Activated T-helper 17 cell treated with anti-CD3 and anti-CD28 coated beads, Interleukin-2, amount 50 U/mL, for 72 hours (primary cell): ENCODE results near the gene MYO1D. TPM values are rescaled to one million over a fixed set of nuclear protein-coding genes. Genes with fewer than 3 reads are reported as not detected.

Experiments used
- ATAC-seq: fragments of 150-1000 bp; cut with Tn5 transposase; replicated peaks from 2 replicates; pipeline ENCODE4 v1.10.0; 2021; ENCODE audit warnings: mild to moderate bottlenecking, moderate library complexity
- H3K27ac Mint-ChIP-seq: one replicate; pipeline ENCODE4 v1.8.0; 2022; ENCODE audit warnings: mixed read lengths
- H3K27me3 Mint-ChIP-seq: one replicate; pipeline ENCODE4 v1.8.0; 2022; ENCODE audit warnings: mixed read lengths
- H3K36me3 Mint-ChIP-seq: one replicate; pipeline ENCODE4 v1.8.0; 2022; ENCODE audit warnings: low read depth, mild to moderate bottlenecking, mixed read lengths
- H3K4me1 Mint-ChIP-seq: one replicate; pipeline ENCODE4 v1.8.0; 2022; ENCODE audit warnings: mixed read lengths
- H3K4me3 Mint-ChIP-seq: one replicate; pipeline ENCODE4 v1.8.0; 2022; ENCODE audit warnings: mild to moderate bottlenecking, mixed read lengths
- H3K9me3 Mint-ChIP-seq: one replicate; pipeline ENCODE4 v1.8.0; 2022; ENCODE audit warnings: mixed read lengths
- total RNA-seq, 2 donors: library from RNA; stranded (reverse); gene quantifications; one replicate each; pipeline ENCODE4 v1.2.3, GENCODE V29; 2022

The MYO1D gene
- total RNA-seq, 2 donors from 2014 or later: 9.1 to 32.0 TPM

GRCh38 chr17:32479074-32479617, 397.8 kb downstream of the MYO1D start:
- Mint-ChIP-seq H3K9me3 (no peaks in the 10 kb centered on the region), H3K27ac (peak overlapping the region; percentile 9), H3K4me3 (no peak overlapping the region), H3K27me3 (no peaks in the 10 kb centered on the region), H3K36me3 (peaks cover 91% of the 10 kb centered on the region), H3K4me1 (peaks cover 5% of the 10 kb centered on the region)
- ATAC-seq: no peak

- Mint-ChIP-seq H3K27me3 (no peaks in the 10 kb centered on the region), H3K36me3 (peaks cover 97% of the 10 kb centered on the region), H3K9me3 (no peaks in the 10 kb centered on the region), H3K4me1 (peaks cover 5% of the 10 kb centered on the region), H3K27ac (peak overlapping the region; percentile 4), H3K4me3 (no peak overlapping the region)
- no peak for ATAC-seq
Observed at GRCh38 chr17:32477220-32477619, 399.7 kb downstream of the MYO1D start.

- H3K27me3 Mint-ChIP-seq: no peaks in the 10 kb centered on the region
- no peaks in the 10 kb centered on the region for H3K9me3 Mint-ChIP-seq
- ATAC-seq: no peak
- H3K36me3 Mint-ChIP-seq: peaks cover 97% of the 10 kb centered on the region
- H3K4me3 Mint-ChIP-seq: no peak overlapping the region
- no peak overlapping the region for H3K27ac Mint-ChIP-seq
- no peaks in the 10 kb centered on the region for H3K4me1 Mint-ChIP-seq
Observed at GRCh38 chr17:32475258-32475657, 401.7 kb downstream of the MYO1D start.

- Mint-ChIP-seq H3K4me3 (no peak overlapping the region), H3K36me3 (peaks cover 97% of the 10 kb centered on the region), H3K9me3 (no peaks in the 10 kb centered on the region), H3K27ac (no peak overlapping the region), H3K4me1 (no peaks in the 10 kb centered on the region), H3K27me3 (no peaks in the 10 kb centered on the region)
- ATAC-seq: no peak
Observed at GRCh38 chr17:32471652-32472051, 405.3 kb downstream of the MYO1D start.

GRCh38 chr17:32470405-32471167, 406.3 kb downstream of the MYO1D start:
- no peak for ATAC-seq
- Mint-ChIP-seq H3K4me3 (no peak overlapping the region), H3K4me1 (no peaks in the 10 kb centered on the region), H3K27ac (peak overlapping the region; percentile 39), H3K27me3 (no peaks in the 10 kb centered on the region), H3K36me3 (peaks cover 97% of the 10 kb centered on the region), H3K9me3 (no peaks in the 10 kb centered on the region)

GRCh38 chr17:32467949-32468348, 409.0 kb downstream of the MYO1D start:
- Mint-ChIP-seq H3K9me3 (no peaks in the 10 kb centered on the region), H3K4me1 (no peaks in the 10 kb centered on the region), H3K36me3 (peaks cover 94% of the 10 kb centered on the region), H3K27me3 (no peaks in the 10 kb centered on the region), H3K4me3 (no peak overlapping the region), H3K27ac (no peak overlapping the region)
- ATAC-seq: no peak

GRCh38 chr17:32464374-32464773, 412.6 kb downstream of the MYO1D start:
- Mint-ChIP-seq H3K27ac (no peak overlapping the region), H3K9me3 (no peaks in the 10 kb centered on the region), H3K36me3 (peaks cover 97% of the 10 kb centered on the region), H3K4me1 (peaks cover 5% of the 10 kb centered on the region), H3K27me3 (no peaks in the 10 kb centered on the region), H3K4me3 (no peak overlapping the region)
- ATAC-seq: no peak

GRCh38 chr17:32463304-32463703, 413.6 kb downstream of the MYO1D start:
- H3K27me3 Mint-ChIP-seq: no peaks in the 10 kb centered on the region
- no peak overlapping the region for H3K27ac Mint-ChIP-seq
- ATAC-seq: no peak
- peaks cover 97% of the 10 kb centered on the region for H3K36me3 Mint-ChIP-seq
- no peak overlapping the region for H3K4me3 Mint-ChIP-seq
- H3K9me3 Mint-ChIP-seq: no peaks in the 10 kb centered on the region
- peaks cover 9% of the 10 kb centered on the region for H3K4me1 Mint-ChIP-seq

- H3K27me3 Mint-ChIP-seq: no peaks in the 10 kb centered on the region
- H3K27ac Mint-ChIP-seq: peak overlapping the region; percentile 31
- no peak overlapping the region for H3K4me3 Mint-ChIP-seq
- peak; percentile 76 for ATAC-seq
- H3K9me3 Mint-ChIP-seq: no peaks in the 10 kb centered on the region
- H3K36me3 Mint-ChIP-seq: peaks cover 97% of the 10 kb centered on the region
- H3K4me1 Mint-ChIP-seq: peaks cover 13% of the 10 kb centered on the region
Observed at GRCh38 chr17:32461853-32462617, 414.9 kb downstream of the MYO1D start.

GRCh38 chr17:32461498-32461852, 415.4 kb downstream of the MYO1D start:
- H3K27ac Mint-ChIP-seq: peak overlapping the region; percentile 31
- H3K27me3 Mint-ChIP-seq: no peaks in the 10 kb centered on the region
- H3K9me3 Mint-ChIP-seq: no peaks in the 10 kb centered on the region
- no peak overlapping the region for H3K4me3 Mint-ChIP-seq
- no peak for ATAC-seq
- H3K36me3 Mint-ChIP-seq: peaks cover 97% of the 10 kb centered on the region
- peaks cover 13% of the 10 kb centered on the region for H3K4me1 Mint-ChIP-seq

- Mint-ChIP-seq H3K9me3 (no peaks in the 10 kb centered on the region), H3K4me3 (no peak overlapping the region), H3K4me1 (peaks cover 15% of the 10 kb centered on the region), H3K27me3 (no peaks in the 10 kb centered on the region), H3K36me3 (peaks cover 97% of the 10 kb centered on the region), H3K27ac (peak overlapping the region; percentile 53)
- peak; percentile 57 for ATAC-seq
Observed at GRCh38 chr17:32460054-32460453, 416.9 kb downstream of the MYO1D start.

- no peaks in the 10 kb centered on the region for H3K27me3 Mint-ChIP-seq
- no peak overlapping the region for H3K4me3 Mint-ChIP-seq
- peak overlapping the region; percentile 16 for H3K27ac Mint-ChIP-seq
- H3K36me3 Mint-ChIP-seq: peaks cover 100% of the 10 kb centered on the region
- no peaks in the 10 kb centered on the region for H3K9me3 Mint-ChIP-seq
- H3K4me1 Mint-ChIP-seq: peaks cover 20% of the 10 kb centered on the region
- peak; percentile 78 for ATAC-seq
Observed at GRCh38 chr17:32458371-32458770, 418.6 kb downstream of the MYO1D start.

- H3K36me3 Mint-ChIP-seq: peaks cover 100% of the 10 kb centered on the region
- H3K9me3 Mint-ChIP-seq: no peaks in the 10 kb centered on the region
- peak overlapping the region; percentile 38 for H3K27ac Mint-ChIP-seq
- H3K4me1 Mint-ChIP-seq: peaks cover 17% of the 10 kb centered on the region
- H3K4me3 Mint-ChIP-seq: no peak overlapping the region
- no peak for ATAC-seq
- H3K27me3 Mint-ChIP-seq: no peaks in the 10 kb centered on the region
Observed at GRCh38 chr17:32453370-32453769, 423.6 kb downstream of the MYO1D start.

GRCh38 chr17:32452281-32452680, 424.6 kb downstream of the MYO1D start:
- Mint-ChIP-seq H3K27me3 (no peaks in the 10 kb centered on the region), H3K27ac (peak overlapping the region; percentile 78)

GRCh38 chr17:32451879-32452278, 425.0 kb downstream of the MYO1D start:
- no peak overlapping the region for H3K4me3 Mint-ChIP-seq
- no peaks in the 10 kb centered on the region for H3K27me3 Mint-ChIP-seq
- peaks cover 100% of the 10 kb centered on the region for H3K36me3 Mint-ChIP-seq
- H3K4me1 Mint-ChIP-seq: peaks cover 20% of the 10 kb centered on the region
- peak overlapping the region; percentile 78 for H3K27ac Mint-ChIP-seq
- no peak for ATAC-seq
- H3K9me3 Mint-ChIP-seq: no peaks in the 10 kb centered on the region

More at GRCh38 chr17:32452281-32452680, 424.6 kb downstream of the MYO1D start:
- peaks cover 16% of the 10 kb centered on the region for H3K4me1 Mint-ChIP-seq
- no peaks in the 10 kb centered on the region for H3K9me3 Mint-ChIP-seq
- H3K4me3 Mint-ChIP-seq: no peak overlapping the region
- no peak for ATAC-seq
- H3K36me3 Mint-ChIP-seq: peaks cover 100% of the 10 kb centered on the region
